ENCODE data around the gene ZBTB32.

DNA sequence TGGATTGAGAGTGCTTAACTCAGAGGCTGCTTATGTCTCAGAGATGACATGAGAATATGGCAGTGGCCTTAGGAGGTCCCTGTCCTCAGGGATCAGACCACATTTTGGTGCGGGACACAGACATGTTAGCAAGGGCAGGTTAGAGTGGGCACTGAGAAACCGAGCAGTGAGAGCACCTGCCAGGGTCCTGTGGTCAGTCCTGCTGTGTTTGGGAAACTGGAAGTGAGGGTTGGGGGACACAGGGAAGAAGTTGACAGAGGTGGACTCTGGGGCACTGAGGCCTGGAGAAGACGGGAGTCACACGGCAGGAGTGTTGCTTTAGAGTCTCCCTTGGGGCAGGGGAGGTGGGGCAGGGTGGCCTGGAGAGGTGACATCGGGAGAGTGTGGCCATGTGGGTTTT lies 30.5 kb downstream of the ZBTB32 start:
- TF ChIP-seq, protein P1, sequence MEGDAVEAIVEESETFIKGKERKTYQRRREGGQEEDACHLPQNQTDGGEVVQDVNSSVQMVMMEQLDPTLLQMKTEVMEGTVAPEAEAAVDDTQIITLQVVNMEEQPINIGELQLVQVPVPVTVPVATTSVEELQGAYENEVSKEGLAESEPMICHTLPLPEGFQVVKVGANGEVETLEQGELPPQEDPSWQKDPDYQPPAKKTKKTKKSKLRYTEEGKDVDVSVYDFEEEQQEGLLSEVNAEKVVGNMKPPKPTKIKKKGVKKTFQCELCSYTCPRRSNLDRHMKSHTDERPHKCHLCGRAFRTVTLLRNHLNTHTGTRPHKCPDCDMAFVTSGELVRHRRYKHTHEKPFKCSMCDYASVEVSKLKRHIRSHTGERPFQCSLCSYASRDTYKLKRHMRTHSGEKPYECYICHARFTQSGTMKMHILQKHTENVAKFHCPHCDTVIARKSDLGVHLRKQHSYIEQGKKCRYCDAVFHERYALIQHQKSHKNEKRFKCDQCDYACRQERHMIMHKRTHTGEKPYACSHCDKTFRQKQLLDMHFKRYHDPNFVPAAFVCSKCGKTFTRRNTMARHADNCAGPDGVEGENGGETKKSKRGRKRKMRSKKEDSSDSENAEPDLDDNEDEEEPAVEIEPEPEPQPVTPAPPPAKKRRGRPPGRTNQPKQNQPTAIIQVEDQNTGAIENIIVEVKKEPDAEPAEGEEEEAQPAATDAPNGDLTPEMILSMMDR (conservative IDR thresholded peaks at IDR 0.05; ENCODE audit: low read depth in 2 of 2), result no peak
- TF ChIP-seq, protein P2, sequence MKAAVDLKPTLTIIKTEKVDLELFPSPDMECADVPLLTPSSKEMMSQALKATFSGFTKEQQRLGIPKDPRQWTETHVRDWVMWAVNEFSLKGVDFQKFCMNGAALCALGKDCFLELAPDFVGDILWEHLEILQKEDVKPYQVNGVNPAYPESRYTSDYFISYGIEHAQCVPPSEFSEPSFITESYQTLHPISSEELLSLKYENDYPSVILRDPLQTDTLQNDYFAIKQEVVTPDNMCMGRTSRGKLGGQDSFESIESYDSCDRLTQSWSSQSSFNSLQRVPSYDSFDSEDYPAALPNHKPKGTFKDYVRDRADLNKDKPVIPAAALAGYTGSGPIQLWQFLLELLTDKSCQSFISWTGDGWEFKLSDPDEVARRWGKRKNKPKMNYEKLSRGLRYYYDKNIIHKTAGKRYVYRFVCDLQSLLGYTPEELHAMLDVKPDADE (IDR thresholded peaks at IDR 0.05), result no peak
- TF ChIP-seq POLR2AphosphoS5 (IDR thresholded peaks at IDR 0.05; ENCODE audit: low read depth) (no peak), JUNB (IDR thresholded peaks at IDR 0.05; ENCODE audit: unreplicated experiment) (no peak), EZH2phosphoT487 (IDR thresholded peaks at IDR 0.05; ENCODE audit: unreplicated experiment) (no peak)
